ENCODE measurements around the gene TFCP2L1.

TFCP2L1 gene

DNA sequence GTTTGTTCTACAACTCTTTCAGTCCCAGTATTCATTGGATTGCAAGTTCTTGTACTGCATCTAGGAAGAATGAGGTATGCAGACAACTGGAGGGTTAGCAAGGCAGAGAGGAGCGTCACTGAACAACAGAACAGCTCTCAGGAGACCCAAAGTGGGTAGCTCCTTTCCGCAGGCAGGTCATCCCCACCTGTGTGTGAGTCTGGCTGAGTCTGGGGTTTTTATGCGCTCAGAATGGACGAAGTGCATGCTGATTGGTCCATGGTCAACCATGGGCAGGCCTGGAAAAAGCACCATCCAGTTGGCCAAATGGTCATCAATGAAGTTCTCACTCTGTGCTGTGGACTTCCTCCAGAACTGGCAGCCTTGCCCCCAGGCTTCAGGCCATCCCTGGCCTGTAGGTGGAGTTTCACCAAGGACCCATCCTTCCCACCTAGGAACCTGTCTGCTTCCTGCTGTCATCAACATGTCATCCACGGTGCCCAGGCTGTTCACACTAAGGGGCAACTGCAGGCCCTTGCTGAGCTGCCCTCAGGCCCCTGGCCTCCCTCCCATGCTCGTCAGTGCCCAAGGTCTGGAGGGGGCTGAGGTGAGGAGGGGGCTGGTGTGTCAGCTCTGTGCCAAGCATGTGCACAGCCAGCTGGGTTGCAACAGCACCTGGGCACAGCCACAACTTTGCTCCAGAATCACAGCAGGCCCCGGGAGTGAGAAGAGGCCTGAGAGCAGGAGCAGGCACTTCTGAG lies 11.1 kb upstream of the TFCP2L1 start:
- DNase-seq (ENCODE audit: low read depth in 1 of 2, low spot score in 1 of 2): no peak

DNA sequence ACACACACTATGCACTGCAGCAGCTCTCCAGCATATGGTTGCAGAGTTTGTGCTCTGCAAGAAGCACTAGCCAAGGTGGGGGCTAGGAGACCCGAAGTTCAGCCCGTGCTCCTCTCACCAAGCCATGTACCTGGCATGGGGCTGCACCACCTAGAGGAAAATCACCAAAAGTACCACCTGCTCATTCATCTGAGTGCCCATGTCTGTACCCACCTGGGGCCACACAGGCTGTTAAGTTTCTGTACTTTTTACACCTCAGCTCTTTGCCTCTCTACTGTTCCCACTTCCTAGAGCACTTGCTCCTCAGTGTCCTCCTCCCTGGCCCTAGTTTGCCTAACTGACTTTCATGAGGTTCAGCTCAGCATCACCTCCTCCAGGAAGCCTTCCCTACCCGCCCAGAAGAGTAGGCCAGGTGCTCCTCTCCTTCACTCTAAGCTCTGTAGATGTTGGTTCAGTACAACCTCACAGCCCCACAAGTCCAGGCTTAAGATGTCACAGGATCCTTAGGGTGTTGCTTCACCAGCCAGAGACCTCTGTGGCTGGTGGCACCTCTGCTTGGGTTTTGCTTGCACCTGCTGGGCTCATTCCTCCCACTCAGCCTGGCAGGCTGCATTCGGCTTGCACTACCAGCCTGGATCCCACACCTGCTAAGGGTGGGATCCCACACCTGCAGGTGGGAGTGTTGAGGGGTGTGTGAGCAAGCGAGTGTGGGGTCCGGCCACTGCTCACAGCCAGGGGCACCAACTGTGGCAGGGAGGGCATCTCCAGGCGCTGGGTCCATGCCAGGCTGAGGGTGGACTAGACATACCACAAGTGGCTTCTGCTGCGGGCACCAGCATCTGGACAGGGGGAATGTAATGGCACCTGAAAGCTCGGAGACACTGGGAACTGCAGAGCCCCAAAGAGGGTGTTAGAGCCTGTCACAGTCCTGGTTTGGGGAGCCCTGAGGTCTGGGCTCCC lies 10.2 kb upstream of the TFCP2L1 start:
- no peak for DNase-seq (ENCODE audit: low read depth in 1 of 2, low spot score in 1 of 2)

DNA sequence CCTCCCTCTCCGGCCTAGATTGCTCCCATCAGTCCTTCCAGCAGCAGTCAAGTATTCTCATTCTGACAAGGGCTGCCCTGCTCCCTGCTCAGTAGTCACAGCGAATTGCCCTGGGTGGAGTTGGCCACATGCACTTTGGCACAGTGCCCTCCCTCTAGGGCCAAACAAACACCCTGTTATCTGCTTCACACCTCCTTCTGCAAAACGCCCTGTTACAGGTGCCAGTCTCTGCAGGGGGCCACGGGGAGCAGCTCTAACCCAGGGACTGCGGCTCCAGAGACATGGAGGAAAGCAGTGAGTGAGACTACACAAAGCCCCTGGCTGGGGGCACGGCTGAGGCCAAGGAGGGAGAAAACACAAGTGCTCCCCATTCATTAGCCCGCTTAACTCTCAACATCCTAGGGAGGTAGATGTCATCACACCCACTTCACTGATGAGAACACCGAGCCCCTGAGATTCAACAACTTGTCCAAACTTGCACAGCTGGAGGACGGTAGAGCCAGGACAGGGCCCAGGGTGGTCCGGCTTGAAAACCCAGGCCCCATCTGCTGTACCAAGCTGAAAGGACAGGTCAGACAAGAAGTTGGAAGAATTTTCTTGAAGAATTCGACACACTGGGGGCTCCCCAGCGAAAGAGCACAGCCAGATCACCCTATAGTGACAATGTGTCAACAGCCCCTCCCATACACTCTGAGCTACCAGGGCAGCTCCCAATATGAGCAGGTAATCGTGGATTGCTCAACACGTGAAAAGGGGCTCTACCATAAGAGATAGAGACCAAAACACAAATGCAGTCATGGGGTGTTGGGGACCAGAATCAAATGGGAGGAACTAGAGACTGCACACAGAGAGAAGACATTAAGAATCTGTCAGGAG lies 8.7 kb upstream of the TFCP2L1 start:
- DNase-seq (ENCODE audit: low read depth in 1 of 2, low spot score in 1 of 2): no peak

DNA sequence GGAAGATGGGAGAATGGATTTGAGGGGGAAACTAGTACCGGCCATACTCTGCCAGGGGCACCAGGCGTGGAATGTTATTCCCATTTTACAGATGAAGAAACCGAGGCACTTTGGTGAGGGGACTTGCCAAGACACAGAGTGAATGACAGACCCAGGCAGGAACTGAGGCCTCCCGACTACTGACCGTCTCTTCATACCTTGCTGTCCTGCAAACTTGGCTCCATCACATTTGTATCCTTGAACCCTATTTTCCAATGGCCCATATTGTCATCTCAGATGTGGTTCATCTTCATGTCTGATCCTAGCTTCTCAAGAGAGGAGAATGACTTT lies 6.2 kb upstream of the TFCP2L1 start:
- no peak for DNase-seq (ENCODE audit: low read depth in 1 of 2, low spot score in 1 of 2)

DNA sequence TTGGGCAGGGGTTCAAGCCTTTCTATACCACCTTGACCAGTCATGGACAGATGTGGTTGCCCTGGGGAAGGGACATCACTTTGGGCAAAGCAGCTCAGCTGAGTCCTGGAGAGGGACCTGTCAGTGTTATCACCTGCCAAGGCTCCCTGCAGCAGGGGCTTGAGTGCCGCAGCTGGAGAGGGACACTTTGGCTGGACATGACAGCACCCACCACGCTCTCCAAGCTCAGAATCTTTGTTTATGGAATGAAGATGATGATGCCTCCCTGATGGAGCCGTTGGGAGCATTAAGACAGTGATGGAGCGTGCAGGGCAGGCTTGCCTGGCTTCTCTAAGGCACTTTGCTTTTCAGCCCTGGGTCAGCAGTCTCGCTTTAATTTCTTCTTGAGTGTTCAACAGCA lies 4.3 kb upstream of the TFCP2L1 start:
- DNase-seq (ENCODE audit: low read depth in 1 of 2, low spot score in 1 of 2): no peak

DNA sequence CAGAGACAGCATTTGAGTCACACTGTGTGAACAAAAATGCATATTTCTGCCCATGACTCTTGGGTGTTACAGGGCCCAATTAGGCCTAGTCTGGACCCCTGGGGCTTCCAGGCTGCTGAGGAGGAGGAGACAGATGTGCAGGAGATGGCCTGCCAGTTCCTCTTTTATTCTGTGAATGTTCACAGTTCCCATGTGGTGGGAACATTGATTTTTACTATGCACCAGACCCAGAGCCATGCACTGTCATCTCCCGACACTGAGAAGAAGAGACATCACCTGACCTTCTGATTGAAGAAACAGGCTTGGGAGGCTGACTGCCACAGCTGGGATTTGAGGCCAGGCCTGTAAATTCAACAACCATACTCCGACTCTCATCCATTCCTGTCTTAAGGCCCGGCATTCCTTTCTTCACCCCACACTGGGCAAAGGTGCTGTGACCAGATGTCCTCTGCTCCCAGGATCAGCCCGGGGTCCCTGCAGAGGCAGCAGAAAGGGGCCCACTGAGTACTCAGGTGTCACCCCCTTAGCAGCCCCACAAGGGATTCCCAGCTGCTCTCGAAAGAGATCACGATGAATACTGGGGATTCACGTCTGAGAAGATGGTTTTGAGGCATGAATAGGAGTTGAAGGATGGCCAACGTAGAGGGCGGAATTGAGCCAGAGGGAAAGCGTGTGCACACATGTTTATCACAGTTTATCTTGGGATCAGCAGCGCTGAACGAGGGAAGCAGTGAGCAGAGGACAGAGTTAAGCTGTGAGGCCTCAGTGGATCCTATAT lies 3.6 kb upstream of the TFCP2L1 start:
- DNase-seq (ENCODE audit: low read depth in 1 of 2, low spot score in 1 of 2): no peak

DNA sequence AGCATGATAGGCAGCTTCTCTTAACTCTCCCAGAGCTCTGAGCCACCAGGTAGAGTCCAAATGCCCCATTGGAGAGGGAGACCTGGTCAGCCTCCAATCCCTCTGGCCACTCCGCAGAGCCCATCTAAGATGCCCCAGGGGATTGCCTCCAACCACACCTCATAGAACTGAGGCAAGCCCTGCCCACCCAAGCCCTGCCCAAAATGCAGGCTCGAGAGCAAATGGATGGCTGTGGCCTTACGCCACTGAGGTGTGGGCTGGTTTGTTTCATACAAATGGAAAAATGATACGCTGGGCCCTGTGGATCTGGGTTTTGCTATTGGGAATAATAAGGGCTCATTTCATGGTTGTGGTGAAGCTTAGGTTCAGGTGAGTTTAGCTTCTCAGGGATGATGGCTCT lies 3.0 kb upstream of the TFCP2L1 start:
- no peak for DNase-seq (ENCODE audit: low read depth in 1 of 2, low spot score in 1 of 2)

DNA sequence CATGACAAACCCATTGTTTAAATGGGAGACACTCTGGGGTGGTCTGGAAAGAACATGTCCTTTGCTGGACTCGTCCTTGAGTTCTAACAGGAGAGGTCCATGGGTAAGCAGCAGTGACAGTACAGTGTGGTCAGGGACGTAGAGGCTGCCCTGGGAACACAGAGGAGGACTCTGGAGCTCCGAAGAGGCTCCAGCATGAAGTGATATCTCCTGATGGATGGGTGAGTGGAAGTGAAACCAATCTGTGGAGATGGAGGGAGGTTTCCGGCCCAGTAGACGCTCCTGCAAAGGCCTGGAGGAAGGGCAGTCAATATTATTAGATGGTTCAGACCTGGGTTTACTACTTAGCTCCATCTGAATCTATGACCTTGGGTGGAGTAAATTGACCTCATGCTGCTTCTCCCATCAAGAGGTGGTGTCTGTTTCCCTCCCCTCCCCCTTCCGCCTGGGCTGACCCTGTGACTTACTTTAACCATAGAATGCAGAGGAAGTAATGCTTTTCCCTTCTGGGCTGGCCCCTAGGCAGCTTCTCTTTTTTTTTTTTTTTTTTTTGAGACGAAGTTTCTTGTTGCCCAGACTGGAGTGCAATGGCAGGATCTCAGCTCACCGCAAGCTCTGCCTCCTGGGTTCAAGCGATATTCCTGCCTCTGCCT lies 2.3 kb upstream of the TFCP2L1 start:
- no peak for DNase-seq (ENCODE audit: low read depth in 1 of 2, low spot score in 1 of 2)

DNA sequence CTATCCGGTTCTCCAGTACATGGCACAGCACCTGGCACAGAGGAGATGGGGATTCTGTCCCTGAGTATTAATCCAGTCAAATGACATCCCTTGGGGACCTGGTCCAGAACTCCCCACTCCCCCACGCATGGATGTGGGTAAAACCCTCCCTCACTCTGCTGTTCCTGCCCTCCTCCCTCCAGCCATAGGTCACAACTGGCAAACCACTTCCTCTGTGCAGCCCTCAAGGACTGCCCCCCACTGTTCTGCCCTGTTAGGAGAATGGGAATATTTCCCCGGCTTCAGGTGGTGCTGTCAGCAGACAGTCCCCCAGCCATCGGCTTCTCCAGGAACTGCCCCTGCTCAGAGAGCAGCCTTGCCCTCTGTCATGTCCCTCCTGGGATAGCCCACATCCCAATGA lies 1.5 kb upstream of the TFCP2L1 start:
- no peak for DNase-seq (ENCODE audit: low read depth in 1 of 2, low spot score in 1 of 2)

DNA sequence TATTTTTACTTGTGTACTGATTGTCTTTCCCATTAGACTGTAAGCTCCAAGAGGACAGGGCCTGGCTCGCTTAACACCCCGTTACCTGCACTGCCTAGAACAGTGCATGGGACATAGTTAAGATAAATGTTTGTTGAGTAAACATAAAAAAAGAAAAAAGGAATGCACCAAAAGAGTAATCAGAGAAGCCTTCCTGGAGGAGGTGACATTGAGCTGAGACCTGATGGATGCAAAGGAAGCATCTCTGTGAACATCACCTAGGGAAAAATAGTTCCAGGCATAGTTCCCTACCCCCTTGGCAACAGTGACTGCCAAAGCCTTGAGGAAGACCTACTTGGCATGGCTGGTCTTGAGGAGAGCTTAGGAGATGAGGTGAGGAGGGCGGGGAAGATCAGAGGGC lies 924 bp upstream of the TFCP2L1 start:
- DNase-seq (ENCODE audit: low read depth in 1 of 2, low spot score in 1 of 2): no peak

DNA sequence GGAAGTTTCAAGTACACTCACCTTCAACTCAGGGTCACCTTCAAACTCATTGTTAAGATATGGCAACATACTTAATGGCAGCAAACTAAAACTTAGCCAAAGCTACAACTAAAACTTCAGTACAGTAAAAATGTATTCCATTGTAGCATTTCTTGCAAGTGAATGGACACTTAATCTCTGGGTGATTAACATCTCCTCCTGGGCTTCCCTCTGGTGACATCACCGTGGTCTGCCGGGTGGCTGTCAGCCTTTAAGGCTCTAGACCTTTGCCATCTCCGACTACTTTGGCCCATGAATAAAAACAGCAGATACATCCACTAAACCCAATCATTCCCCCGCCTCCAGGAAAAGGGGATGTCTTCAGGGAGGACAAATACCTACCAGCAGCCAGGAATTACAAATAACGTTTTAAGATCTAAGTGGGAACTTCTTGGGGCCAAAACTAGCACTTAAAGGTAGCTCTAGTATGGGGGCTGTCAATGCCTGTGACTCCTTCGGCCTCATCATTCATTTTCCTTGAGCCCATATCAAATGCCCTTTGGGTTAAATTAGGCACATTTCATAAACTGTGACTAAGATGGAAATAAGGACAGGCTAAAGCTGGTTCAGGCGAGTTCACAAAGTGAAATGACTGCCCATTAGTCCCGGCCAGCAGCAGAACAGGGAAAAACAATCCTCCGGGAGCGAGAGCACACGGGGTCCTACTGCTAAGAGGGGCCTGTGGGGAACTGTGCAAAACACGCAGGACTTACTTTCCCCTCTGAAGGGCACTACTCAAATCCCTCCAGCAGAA lies 1.1 kb downstream of the TFCP2L1 start:
- no peak for DNase-seq (ENCODE audit: low read depth in 1 of 2, low spot score in 1 of 2)

DNA sequence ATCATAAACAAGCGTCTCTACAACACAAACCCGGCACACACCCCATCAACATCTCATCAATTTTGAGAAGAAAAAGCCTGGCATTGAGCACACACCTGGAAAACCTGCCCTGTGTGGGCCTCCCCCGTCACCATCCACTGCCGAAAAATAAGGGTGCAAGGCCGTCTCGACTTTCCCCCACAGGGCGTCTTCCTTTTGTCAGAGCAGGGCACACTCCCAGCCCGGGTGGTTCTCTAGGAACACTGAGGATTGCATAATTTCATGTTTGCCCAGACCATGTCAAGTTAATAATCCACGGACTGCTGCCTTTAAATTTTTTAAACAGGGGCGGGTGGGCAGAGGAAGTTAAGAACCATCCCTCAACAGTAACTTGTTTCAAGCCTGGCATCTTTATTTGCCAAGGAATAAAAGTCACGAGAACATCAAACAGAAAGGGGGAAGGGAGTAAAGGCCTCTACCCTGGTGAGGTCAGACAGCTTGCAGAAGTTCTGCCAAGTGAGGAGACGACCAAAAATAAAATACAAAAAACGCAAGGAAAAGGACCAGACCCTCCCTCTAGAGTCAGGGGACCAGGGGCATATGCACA lies 2.1 kb downstream of the TFCP2L1 start:
- no peak for DNase-seq (ENCODE audit: low read depth in 1 of 2, low spot score in 1 of 2)

DNA sequence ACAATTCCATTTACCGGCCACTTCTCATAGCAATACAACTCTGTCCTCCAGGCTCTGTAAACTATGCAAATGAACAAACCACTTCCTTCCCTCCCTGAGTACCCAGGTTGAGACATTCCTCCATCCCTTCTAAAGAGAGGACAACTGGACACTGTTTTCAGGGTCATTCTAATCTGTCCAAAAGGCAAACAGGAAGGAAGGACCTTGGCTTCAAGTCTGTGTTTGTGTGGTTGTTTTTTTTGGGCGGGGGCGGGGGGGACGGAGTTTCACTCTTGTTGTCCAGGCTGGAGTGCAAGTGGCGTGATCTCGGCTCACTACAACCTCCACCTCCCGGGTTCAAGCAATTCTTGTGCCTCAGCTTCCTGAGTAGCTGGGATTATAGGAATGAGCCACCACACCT lies 3.3 kb downstream of the TFCP2L1 start:
- no peak for DNase-seq (ENCODE audit: low read depth in 1 of 2, low spot score in 1 of 2)

DNA sequence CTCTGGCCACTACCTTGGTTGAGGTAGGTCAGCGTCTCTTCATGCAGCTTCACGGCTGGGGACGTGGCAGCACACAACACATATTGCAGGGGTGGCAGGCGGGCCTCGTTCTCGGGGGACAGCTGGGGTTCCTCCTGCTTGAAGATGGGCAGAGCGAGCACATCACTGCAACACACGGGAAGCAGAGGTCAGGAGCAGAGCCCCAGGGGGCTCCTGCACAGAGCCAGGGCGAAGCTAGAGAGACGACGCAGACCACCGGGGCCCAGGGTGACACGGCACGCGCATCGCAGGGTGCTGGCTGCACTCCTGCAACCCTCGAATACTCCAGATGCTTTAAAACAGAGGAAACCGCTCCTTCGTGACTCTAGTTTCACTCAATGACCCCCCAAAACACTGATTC lies 3.9 kb downstream of the TFCP2L1 start:
- DNase-seq (ENCODE audit: low read depth in 1 of 2, low spot score in 1 of 2): no peak

DNA sequence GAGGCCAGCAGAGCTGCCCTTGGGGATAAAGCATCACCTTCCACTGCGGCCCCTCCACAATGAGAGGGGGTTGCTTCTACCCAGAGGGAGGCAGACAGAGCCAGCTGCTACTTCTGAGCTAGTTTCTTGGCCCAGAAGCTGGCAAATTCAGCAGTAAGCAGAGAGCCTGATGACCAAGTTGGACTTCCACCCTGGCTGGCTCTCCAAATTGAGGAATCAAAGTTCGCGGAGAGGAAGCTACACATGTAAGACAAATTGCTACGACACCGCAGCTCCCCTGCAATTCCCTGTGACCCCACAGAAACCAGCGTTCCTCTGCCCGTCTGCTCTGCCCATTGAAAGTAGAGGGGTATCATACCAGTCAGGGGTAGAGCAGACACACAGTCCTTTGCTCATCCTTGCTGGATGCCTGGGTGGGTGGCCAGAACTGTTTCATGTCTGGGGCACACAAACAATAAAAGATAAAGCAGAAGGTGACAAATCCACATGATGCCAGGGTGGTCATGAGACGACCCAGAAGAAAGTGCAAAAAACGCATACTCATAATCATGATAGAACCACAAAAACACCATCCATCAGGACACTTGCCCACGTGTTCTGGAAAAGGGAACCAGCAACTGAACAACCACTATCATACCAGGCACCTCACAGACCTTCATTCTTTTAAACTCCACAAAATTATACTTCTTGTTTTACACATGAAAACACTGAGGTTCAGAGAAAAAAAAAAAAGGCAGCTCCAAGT lies 5.4 kb downstream of the TFCP2L1 start:
- DNase-seq (ENCODE audit: low read depth in 1 of 2, low spot score in 1 of 2): no peak

DNA sequence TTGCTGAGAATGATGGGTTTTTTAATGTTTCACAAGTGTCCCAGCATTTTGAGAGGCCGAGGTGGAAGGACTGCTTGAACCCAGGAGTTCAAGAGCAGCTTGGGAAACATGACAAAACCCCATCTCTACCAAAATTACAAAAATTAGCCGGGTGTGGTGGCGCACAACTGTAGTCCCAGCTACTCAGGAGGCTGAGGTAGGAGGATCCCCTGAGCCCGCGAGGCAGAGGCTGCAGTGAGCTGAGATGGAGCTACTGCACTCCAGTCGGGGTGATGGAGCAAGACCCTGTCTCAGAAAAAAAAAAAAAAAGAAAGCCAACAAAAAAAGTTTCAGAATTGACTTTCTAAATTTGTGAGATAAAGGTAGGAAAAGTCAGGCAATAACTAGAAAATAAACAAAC lies 8.7 kb downstream of the TFCP2L1 start:
- DNase-seq (ENCODE audit: low read depth in 1 of 2, low spot score in 1 of 2): no peak

DNA sequence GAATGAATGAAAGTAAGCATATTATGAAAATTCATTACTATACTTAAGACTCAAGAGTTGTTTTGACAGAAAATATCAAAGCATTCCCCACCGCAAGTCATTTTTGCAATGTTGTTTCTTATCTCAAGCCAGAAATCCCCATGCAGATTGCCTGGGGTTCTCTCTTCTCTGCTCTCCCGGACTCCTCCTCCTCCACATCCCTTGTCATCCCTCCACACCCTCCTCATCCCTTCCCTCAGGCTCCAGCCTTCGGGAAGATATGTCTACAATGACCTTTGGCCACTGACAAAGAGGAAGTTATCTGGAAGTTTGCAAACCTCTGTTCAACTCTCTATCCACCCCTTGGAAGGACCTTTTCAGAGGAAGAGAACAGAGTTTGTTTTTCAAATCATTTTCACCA lies 11.9 kb downstream of the TFCP2L1 start:
- DNase-seq (ENCODE audit: low read depth in 1 of 2, low spot score in 1 of 2): no peak

DNA sequence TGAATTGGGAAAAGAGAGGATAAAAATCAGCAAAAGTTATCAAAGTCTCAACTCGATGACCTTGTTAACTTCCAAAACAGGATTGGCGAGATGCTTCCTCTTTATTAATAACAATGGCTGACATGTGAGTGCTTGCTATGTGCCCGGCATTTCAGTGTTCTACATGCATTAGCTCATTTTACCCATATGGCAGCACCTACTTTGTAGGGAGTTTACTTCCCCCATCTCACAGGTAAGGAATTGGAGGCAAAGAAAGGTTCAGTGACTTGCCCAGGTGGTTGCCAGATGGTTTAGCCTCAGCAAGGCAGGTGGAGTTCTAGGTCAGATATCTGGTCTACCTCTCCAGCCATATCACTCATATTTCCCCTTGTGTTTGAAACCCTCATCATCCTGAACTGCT lies 12.4 kb downstream of the TFCP2L1 start:
- no peak for DNase-seq (ENCODE audit: low read depth in 1 of 2, low spot score in 1 of 2)
